NCI-H1048 (cell line): ENCODE results near the gene RAD52.
"Not testable (repeated sequence)": the region's sequence is repeated elsewhere in the genome, so short reads cannot be mapped to it uniquely, and the experiment has no call there.

Experiments
- DNase-seq: peaks from one replicate; lab custom pipeline; 2025; lab: John Stamatoyannopoulos, UW

The RAD52 gene

DNA sequence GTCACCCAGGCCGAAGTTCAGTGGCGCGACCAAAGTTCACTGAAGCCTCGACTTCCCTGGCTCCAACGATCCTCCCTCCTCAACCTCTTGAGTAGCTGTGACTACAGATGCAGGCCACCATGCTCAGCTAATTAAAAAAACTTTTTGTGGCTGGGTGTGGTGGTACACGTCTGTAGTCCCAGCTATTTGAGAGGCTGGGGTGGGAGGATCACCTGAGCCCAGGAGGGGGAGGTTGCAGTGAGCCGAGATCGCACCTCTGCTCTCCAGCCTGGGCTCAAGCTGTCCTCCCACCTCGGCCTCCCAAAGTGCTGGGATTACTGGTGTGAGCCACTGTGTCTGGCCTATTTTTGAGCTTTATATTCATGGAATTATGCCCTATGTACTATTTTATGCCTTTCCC, 18.1 kb upstream of the RAD52 start:
- no peak for DNase-seq

DNA sequence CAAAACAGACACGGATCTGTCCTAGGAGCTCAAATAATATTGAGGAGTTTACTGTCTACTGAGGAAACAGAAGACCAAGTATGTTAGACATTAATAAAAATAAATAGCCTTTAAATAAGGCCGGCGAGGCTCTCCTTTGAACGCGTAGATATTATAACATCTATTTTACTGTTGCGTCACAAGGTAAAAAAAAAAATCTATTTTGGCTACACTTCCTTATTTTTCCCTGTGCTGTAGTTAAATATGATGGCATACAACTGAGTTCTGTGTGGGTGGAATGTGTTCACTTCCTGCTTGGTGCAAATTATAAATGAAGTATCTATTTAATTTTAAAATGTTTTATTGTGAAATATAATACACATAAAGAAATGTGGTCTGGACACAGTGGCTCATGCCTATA, 17.2 kb upstream of the RAD52 start:
- DNase-seq = no peak

DNA sequence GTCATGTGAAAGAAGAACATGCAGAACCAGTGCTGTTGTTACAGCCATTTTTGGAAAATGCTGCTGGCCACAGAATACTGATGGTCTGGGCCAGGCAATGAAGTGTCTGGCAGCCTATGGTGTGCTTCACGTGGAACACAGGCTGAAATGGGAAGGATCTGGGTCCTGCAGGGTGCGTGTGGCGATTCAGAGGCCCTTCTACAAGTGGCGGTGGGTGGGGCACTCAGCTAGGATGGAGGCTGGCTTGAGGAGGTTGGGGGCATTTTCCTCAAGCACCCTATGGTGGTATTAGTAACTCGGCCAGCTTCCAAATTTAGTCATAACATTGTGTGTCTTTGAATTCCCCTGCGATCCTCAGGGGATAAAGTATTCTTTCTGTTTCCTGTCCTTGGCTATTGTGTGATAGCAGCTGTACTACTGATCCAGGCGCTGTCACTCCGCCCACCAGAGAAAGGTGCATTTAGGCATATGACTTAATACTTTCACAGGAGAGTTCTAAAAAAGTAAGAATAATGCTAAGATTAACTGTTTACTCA, 9.2 kb upstream of the RAD52 start:
- no peak for DNase-seq

DNA sequence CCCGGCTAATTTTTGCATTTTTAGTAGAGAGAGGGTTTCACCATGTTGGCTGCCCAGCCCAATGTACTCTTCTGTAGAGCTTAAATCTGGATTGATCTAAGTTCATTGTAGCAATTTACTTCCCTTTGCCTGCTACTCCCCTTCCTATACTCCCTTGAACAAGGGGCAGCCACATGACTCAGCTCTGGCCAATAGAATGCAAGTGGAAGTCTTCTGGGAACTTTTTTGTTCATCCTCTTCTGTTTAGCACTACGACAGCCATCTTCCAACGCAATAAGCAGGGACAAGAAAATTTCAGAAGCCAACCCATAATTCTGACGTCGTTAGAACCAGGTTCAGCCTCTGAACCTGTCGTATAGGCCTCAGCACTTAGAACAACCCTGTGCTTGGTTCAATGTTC, 6.4 kb upstream of the RAD52 start:
- DNase-seq = no peak

DNA sequence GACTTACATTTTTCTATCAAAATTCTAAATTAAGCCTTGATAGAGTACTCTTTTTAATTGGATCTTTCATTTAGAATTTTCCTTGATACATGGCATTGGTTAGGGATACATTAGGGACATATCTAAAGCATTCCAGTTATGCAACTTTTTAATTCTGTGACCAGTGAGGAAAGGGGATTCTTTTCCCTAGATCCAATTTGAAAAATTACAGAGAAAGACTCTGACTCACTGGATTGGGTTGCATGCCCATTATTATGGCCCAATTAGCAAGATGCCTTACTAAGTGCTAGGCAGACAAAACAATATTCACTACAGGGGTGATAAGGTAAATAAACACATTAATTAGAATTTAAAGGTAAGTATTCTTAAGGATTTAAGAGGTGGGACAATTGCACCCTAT, 5.2 kb upstream of the RAD52 start:
- DNase-seq = no peak

DNA sequence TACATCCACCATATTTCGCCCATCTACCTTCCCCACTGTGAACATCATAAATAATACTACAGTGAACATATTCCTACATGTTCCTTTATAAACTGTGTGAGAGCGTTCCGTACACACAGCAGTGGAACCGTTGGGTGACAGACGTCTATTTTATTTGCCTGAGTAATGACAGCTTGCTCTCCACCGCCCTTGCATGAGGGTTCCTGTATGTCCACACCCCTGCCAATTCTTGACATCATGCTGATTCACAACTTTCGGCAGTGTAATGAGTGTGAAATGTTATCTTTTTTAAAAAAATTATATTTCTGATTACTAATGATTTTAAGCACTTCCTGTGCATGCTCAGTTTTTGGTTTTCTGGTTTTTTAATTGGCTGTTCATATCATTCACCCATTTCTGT, 4.3 kb upstream of the RAD52 start:
- no peak for DNase-seq

DNA sequence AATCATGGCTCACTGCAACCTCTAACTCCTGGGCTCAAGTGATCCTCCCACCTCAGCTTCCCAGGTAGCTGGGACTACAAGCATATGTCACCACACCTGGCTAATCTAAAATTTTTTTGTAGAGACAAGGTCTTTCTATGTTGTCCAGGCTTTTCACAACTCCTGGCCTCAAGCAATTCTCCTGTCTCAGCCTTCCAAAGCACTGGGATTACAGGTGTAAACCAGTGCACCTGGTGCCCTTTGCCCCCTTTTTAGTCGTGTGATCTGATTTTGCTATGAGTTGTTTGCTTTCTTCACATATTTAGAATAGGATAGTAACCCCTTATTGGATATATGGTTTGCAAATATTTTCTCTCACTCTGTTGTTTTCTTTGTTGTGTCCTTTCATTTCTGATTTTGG, 1.7 kb upstream of the RAD52 start:
- no peak for DNase-seq

DNA sequence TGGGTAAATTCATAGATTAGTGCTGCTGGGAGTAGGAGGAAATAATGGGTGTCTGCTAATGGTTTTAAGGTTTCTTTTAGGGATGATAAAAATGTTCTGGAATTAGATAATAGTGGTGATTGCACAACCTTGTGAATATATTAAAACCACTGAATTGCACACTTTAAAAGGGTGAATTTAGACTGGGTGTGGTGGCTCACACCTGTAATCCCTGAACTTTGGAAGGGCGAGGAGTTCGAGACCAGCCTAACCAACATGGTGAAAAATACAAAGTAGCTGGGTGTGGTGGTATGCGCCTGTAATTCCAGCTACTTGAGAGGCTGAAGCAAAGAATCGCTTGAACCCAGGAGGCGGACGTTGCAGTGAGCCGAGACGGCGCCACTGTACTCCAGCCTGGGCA, 1.3 kb downstream of the RAD52 start:
- DNase-seq = no peak

DNA sequence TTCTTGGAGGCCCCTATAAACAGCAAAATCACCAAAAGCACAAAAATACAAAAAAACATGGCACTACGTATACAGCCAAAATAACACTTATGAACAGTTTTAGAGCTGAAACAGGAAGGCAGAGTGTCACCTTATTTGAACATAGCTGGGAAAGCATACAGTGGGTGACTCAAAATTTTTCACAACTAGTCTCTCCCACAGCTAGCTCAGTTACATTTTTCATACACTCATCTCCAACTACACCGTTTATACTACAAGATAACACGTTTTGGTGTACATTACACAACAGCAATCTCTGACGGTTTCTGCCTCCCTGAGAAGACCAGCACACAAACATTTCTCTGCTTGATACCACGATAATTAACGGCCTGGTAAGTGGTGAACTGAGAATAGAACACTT, 2.9 kb downstream of the RAD52 start:
- DNase-seq = no peak

DNA sequence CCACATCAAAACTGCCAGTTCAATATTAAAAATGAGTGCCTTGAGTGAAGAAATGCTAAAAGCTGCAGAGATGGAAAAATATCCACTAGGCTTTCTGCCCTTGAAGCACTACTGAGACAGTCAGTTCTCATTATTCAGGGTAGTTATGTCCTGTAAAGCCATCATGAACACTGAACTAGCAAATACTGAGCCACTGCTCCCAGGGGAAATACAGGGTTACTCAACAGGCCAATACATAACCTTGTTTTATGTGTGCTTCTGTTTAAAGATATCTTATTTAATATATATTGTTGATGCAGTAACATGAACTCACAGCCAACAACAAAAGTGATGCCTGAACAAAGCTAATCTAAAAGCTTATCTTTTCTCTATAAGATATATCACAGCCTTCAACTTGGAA, 3.3 kb downstream of the RAD52 start:
- DNase-seq = no peak

DNA sequence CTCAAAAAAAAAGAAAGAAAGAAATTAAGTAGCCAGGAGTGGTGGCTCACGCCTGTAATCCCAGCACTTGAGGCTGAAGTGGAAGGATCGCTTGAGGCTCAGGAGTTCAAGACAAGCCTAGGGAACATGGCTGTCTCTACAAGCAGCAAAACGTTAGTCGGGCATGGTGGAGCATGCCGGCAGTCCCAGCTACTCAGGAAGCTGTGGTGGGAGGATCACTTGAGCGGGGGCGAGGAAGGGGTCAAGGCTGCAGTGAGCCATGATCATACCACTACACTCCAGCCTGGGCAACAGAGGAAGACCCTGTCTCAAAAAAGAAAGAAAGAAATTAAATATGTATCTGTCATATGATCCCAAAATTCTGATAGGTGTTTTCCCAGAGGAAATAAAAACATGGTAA, 5.3 kb downstream of the RAD52 start:
- DNase-seq = no peak

DNA sequence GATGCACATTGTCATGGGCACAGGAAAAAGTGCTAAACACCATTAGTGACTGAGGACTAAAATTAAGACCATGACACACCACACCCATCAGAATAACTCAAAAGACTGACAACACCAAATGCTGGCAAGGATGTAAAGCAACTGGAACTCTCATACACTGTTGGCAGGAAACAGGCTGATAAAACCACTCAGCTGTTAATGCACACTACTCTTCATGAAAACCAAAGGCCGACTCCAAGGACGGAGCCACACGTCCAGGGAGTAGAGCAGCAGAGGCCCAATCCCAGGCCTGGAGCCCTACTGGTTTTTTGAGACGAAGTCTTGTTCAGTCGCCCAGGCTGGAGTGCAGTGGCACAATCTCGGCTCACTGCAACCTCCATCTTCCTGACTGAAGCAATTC, 6.4 kb downstream of the RAD52 start:
- DNase-seq = no peak

DNA sequence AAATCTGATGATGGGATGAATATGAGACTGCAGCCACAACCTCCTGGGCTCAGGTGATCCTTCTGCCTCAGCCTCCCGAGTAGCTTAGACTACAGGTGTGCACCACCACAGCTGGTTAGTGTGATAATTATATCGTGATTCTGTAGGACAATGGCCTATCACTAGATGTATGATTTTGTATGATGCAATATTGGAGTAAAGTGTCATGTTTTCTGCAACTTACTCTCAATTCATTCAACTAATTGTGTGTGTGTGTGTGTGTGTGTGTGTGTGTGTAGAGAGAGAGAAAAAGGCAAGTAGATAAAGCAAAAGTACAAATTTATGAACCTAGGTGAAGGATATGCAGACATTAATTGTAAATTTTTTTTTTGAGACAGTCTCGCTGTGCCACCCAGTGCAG, 10.7 kb downstream of the RAD52 start:
- DNase-seq = no peak

DNA sequence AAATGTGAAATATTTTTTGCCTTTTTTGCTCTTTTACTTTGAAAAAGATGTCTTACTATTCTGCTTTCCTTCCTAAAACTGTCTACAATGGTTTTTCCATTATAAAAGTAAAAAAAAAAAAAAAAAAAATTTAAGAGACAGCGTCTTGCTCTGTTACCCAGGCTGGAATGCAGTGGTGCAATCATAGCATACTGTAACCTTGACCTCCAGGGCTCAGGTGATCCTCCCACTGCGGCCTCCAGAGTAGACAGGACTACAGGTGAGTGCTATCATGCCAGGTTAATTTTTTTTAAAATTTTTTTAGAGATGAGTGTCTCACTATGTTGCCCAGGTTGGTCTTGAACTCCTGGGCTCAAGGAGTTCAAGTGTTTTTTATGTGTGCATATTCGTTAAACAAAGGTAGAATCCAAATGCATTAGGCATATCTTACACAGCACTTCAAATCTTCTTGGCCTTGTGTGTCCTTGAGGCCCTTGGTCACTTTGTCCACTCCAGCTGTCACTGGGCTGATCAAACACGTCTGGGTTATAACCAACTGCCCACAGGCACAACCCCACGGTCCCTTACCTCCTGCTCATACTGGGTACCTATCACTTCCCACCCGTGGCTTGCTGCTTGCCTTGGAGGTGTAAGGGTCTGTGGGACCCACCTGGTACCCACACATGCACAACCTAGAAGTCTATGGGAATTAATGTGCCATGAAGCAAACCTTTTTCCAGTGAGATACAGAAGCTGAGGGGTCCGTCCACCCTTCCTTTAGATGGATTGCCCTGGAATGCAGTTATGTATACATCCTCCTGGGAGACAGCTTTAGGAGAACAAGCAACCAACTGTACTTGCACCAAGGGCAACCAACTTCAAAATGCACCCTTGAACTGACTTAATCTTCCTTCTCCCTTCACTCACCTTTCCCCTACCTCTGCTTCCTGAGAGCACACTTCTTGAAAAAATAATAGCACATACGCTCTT, 12.8 kb downstream of the RAD52 start:
- no peak for DNase-seq

DNA sequence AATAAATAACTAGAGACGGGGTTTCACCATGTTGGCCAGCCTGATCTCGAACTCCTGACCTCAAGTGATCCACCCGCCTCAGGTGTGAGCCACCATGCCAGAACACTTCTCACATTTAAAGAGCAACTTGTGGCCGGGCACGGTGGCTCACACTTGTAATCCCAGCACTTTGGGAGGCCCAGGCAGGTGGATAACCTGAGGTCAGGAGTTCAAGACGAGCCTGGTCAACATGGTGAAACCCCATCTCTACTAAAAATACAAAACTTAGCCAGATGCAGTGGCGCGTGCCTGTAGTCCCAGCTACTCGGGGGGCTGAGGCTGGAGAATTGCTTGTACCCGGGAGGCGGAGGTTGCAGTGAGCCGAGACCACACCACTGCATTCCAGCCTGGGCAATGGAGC, 13.6 kb downstream of the RAD52 start:
- not testable (repeated sequence) for DNase-seq

DNA sequence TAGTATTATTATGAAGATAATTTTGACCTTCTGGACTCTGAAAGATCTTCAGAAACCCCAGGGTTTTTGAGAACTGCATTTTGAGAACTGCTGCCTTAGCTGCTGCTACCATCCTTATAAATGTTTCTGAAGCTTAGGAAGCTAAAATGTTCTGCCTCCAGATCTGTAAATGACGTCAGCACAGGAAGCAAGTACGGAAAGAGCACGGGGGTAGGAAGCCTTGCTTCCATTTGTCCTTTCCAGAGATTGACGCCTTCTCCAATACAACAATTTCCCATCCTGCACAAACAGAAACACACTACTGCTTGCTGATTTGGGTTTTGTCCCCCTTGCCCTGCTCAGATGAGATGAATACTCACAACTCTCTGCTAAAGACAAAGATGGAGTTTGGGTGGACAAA, 17.9 kb downstream of the RAD52 start:
- no peak for DNase-seq

DNA sequence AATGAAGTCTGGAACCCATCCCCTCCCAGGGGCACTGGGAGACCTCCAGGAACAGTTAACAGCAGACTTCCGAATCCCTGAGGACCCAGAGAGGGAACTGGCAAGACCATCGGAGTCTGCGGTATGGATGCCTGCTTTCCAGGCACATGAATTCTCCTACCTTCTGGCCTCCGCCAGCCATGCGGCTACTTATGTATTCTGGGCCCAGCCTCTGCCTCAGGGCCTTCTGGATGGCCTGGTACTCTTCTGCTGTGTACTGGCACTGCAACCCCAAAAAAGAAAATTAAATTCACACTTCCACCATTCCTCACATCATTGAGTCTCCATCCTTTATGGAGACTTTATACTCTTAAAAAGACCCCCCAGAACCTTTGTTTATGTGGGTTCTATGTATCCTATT, 18.4 kb downstream of the RAD52 start:
- DNase-seq = no peak

DNA sequence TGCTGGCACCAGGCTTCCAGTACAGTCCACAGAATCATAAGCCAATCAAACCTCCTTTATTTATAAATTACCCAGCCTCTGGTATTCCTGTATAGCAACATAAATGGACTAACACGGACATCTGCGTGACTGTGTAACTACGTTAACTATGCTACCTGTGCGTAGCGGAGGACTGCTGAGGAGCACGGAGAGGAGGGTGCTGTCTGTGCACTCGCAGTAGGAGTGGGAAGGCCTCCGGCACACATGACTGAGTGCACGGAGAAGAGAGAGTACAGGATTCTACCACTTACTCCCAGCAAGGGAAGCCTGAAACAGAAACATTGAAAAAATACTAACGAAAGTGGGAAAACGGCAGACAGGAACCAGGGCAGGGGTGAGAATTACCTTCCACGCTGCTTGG, 22.9 kb downstream of the RAD52 start:
- no peak for DNase-seq

DNA sequence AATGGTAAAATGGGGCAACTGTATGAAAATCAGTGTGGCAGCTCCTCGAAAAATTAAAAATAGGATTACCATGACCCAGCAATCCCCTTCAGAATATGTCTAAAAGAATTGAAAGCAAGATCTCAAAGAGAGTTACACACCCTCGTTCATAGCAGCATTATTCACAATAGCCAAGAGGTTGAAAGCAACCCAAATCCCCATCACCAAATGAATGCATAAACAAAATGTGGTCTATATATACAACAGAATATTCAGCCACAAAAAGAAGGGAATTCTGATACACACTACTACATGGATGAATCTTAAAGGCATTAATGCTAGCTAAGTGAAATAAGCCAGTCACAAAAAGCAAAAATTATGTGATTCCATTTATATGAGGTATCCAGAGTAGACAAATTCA, 27.2 kb downstream of the RAD52 start:
- DNase-seq = no peak

DNA sequence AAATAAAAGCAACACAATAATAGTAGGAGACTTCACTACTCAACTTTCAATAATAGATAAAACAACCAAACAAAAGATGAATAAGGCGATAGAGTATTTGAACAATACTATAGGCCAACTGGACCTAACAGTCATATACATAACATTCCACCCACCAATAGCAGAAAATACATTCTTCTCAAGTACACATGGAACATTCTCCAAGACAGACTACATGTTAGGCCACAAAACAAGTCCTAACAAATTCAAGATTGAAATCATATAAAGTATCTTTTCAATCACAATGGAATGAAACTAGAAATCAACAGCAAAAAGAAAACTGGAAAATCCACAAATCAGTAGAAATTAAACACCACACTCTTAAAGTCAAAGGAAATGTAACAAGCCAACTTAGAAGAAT, 28.8 kb downstream of the RAD52 start:
- DNase-seq = no peak

DNA sequence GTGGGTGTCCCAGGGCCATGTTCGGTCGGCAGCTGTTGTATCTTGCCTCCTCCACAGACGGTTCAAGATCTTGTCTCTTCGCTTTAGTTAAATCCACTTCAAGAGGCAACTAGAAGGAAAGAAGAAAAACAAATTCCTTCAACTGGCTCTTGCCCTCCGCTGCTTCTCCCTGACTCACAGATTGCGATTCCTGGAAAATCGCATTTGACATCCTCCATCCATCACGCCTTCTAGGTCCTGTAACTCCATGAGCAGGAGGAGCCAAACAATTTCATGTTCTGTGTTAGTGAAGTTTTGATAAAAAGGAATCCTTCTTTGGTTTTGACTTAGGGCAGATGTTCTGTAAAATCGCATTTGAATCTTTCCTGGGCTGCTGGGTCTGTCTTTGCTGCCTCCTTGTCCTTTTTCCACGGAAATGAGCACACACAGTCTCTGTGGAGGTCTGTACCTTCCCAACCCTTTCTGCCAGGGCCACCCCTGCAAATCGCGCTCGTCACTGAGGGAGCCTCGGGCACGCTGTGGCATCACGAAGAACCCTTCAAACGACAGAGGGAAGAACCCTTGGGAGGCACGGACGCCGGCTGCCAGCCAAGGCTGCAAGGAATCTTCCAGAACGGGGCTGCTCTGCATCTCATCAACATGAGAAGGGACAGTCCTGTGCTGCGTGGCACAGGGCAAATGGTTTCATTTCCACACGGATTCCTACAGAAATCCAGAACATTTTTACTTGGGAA, 32.6 kb downstream of the RAD52 start:
- no peak for DNase-seq

DNA sequence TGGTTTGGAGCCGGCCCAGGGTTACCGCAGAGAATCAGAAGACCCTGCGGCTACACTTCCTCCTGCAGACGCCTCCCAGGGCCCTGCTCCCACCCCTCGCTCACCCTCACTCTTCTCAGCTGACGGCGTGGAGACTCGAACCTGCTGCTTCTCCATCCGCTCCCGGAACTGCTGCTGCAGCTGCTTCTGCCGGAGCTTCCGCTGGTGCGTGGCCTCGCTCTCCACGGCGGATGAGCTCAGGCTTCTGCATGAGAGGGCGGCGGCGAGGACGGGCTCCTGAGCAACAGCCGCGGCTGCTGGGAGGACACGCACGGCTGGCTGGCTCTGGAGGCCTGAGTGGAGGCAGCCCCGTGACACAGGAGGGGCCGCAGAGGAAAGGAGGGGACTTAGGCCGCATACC, 33.3 kb downstream of the RAD52 start:
- no peak for DNase-seq

DNA sequence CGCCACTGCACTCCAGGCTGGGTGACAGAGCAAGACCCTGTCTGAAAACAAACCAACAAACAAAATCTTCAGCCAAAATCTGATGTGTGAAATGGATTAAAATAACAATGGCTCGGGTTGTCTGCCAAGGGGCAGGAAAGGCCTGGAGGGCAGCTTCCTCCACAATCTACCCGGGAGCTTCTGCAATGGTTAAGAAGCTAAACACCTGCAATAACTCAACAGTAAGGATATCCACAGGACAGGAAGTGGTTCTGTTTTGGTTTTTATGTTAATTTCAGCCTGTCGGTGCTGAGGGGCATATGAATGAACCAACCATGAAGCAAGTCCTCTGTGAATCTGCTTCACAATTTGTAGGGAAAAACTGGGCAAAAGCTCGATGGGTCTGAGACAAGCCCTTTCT, 34.4 kb downstream of the RAD52 start:
- no peak for DNase-seq
